IPS DF 19.7 (cell line): Measurements from ENCODE around the gene PDE4D.

Source experiments
- DNase-seq: peaks from one replicate; pipeline ENCODE4 v3.0.0-alpha.2; 2013; ENCODE audit warnings: low read depth, low spot score

The PDE4D gene

DNA sequence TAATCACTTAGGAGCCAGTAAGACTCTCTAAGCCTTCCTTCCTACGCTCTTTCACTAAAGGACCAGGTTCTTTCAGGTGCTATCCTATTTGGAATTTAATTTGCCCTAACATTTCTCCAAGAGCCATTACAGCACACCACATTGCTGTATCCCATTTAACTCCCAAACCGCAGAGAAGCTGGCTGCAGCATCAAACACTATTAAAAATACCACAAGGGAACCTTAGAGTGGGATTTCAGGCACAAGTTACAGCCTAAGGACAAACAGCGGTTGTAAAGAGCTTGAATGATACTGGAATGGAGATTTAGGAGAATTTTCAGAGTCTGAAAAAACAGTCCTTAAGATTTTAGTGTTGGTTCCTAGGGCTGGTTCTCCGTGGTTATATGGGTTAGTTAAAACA is 744.3 kb downstream of the PDE4D start:
- DNase-seq, result no peak

DNA sequence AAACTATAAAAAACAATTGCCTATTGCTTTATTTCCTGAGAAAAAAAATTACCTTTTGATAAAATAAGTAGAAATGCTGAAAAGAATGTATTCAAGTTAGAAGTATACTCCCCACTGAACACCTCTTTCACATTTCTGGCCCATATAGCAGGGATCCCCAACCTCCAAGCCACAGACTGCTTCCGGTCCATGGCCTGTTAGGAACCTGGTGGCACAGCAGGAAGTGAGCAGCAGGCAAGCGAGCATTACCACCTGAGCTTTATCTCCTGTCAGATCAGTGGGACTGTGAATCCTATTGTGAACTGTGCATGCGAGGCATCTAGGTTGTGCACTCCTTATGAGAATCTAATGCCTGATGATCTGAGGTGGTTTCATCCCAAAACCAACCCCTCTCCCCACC is 746.8 kb downstream of the PDE4D start:
- no peak for DNase-seq

DNA sequence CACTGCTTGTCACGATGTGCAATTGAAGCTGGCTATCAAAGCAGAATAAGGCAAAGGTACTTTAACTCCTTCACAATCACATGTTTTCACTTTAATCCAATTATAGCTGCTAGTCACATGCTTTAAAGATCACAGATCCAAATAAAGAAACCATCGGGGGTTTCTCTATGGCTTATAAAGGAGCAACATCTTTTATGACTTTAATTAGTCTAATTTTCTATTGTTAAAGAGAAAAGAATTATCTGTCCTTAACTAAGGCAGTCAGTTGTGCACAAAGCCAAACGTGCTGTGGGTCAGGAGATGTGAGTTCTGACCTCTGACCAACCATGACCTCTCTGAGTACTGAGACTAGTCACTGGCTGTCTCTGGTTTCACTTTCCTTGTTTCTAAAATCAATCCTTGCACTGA is 749.6 kb downstream of the PDE4D start:
- DNase-seq, result no peak

DNA sequence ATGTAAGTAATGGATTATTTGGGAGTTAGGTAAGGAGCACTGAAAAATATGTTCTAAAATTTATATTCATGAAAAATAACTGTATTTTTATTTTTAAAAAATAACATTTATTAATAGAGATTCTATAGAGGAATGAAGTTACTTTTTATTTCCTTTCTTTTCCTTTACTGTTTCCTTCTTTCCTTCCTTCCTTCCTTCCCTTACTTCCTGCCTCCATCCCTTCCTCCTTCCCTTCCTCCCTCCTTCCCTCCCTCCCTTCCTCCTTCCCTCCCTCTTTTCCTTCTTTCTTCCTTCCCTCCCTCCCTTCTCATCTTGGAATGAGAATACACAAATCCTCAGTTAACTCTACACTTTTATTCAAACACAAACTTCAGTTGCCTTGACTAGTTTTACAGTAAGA is 750.6 kb downstream of the PDE4D start:
- DNase-seq, result no peak

DNA sequence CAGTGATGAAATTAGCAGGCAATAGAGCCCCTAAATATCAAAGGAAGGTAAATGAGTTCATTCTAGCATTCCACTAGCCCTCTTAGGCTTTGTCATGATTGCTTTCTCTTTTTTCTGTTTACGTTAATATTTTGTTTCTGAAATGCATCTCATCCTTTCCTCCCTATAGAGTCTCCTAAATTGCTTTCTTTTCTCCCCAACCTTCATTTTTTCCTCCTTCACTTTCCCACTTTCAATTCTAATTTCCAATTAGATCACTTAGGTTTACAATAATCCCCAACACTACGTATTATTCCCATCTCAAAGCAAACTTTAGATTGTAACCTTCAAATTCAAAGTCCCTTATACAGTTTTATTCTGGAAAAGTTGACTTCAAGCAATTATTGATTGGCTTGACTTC is 751.4 kb downstream of the PDE4D start:
- no peak for DNase-seq

DNA sequence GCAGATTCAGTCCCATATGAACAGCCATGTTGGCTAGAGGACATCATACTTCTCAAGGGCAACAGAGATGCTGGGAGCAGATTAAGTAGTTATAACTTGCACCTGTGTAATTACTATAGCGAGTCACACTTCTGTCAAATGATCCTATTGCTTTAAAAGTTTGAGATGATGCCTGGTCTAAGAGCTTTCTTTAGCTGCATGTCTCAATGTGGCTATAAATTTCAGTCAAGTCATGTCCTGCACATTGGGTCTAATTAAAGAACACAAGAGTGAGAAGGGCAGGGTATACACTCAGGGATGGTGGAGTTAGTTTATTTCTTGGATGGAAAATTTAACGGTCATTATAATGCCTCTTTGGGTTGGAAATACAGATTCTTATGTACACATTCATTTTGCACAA is 753.4 kb downstream of the PDE4D start:
- DNase-seq, result no peak

DNA sequence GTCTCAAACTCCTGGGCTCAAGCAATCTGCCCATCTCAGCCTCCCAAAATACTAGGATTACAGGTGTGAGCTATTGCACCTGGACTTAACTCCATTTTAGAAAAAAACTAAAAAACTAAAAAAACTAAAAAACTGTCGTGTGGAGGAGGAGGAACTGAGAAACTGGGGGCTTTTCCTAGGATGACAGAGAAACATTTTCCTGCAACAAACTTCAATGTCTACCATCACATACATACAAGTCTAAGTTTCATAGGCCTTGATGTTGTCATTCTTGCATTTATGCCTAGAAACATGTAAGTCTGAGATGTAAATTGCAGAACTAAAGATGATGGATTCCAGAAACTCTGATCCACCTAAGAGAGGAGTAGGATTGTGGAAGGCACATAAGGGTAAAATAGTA is 753.8 kb downstream of the PDE4D start:
- no peak for DNase-seq

DNA sequence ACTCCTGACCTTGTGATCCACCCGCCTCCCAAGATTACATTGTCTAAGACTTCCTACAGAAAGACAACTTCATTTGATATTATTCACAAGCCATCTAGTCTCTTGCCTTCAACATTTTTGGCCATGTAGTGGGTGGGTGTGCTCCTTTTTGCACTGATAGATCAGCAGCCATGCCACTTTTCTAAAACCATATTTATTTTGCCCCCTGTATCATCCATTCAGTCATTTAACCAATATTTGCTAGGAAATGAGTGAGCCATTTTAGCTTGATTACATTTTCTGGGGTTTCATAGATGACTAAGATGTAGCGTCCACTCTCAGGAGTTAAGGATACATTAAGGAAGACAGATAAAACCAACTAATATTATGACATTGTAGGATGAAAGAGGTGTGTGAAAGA is 755.0 kb downstream of the PDE4D start:
- DNase-seq, result no peak

DNA sequence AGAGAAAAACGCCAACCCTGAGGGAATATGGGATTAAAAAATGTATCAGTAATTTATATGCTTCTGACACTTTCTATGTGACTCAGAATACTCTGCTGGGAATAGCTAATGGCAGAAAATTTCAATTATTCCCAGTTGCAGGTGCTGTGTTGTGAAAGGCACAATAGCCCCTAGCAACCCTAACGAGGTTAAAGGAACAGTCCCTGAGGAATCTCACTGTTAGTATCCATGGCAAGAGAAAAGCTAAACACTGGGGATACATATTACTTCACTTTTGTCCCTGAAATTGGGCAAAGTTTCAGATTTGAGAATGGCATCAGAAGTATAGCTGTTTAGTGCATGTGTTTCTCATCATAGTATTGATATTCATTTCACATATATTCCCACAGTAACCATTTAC is 755.7 kb downstream of the PDE4D start:
- no peak for DNase-seq

DNA sequence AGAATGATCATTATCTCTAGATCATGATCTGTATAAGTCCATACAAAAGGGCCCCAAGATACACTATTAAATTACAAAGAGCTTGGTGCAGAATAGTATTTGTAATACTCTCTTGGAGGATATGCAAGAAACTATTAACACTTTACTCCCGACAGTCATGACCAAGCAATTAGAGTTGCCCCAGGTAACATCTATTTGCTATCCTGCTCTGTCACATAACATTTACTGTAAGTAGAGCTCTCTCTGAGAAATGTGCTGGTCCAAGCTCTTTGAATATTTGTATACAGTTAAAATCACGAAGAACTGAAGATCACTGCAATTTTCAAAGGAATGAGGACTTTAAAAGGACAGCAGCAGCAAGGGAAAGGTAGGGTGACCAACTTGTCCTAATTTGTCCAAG is 757.0 kb downstream of the PDE4D start:
- DNase-seq, result no peak

DNA sequence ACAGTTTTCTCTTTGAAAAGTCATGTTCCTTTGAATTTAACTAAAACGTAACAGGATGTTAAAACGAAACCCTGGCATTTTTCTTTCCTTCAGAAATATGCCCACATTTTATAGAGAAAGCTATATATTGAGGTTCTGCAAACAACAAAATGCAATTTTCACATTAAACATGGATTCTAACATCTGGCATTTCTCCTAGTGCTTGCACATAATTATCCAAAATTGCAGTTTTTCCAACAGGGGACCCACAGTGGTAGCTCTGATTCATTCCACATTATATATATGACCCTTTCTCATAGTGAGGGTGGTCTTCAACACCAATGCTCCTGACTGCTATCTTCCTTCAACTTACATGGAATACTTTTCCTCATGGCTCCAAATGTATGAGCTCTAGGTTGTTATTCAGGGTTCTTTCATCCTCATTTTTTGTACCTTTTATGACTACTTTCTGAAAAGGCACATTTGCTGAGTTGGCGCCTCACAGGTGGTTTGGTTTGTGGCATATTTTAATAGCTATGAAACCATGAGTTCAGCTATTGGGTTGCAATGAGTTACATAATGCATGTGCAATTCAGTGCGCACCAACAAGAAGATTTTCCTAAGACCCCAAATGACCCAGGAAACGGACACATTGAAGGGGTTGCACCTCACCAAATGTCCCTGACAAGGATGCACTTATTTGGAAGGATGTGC is 758.9 kb downstream of the PDE4D start:
- DNase-seq, result no peak

DNA sequence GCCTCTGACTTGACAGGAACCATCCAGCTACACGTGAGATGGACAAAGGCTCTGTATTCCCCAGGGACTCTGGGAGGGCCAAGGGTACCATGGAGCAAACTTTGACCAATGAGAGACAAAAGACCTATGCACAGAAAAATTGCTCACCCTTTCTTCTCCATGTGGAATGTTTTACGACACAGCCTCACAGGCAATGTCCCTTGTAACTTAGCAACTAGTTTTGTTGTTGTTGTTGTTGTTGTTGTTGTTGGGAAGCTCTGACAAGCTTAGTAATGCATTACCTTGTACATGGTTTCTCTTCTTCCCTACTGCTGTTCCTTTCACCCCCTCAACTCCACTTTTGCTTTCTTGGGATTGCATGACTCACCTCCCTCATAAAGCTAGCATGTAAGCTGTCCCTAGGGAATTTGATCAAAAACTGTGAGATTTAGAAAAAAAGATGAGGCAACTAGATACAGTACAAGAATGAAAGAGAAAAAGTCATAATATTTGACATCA is 759.7 kb downstream of the PDE4D start:
- no peak for DNase-seq

DNA sequence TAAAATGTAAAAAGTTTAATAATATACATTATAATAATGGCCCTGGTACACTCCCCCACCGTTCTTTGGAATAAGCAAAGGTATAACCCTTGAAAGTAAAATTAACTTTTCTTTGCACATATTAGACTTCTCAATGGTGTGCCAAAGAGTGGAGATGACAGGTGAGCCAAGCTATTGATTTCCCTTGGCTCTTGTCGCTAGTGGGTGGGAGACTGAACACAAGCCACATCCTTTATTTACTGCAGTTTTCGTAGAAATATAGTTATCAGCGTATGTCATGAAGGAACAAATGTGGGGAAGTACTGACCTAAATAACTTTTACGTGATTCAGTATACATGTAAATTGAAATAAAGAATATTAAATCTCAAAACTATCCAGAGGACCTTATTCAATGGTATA is 761.4 kb downstream of the PDE4D start:
- DNase-seq, result no peak

DNA sequence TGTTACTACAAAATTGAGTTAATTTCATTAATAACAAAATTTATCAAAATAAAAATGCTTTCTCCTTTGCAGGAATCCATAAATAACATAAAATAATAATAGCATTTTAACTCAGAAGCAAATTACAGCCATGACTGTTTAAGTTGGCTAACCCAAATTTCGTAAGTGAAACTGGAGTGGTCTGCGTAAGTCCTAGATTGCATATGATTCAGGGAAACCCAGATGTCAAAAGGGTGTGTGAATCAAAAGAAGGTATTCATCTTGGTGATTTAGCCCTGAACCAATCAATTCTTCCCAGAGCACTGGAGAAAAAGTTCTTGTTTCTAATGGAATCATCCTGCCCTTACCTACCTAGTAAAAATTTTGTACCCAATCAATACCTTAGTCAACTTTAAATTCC is 763.1 kb downstream of the PDE4D start:
- DNase-seq, result no peak

DNA sequence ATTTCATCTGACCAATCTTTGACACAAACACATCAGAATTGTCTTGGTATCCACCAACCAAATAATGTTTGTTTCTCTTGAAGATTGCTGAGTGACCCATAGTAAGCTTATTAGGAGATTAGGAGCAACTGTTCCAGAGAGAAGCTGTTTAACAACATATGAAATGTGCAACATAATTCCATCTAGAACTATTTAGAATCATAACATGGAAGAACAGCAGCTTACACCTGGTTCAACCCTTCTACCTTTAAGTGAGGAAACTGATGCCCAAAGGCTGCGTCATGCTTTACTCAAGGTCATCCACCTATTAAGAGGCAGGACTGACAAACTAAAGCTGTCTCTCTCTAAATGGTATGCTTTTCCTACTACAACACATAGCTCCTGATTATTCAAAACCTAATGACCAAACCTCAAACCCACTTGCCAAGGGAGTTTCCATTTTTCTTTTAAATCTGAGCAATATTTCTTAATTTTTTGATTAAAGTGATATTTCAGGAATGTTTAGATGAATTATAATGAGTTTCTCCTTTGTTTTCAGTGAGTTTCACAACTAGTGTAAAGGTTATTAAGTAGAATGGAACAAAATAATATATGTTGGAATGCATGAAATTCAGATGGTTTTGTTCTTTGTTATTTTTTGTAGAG is 764.8 kb downstream of the PDE4D start:
- no peak for DNase-seq

DNA sequence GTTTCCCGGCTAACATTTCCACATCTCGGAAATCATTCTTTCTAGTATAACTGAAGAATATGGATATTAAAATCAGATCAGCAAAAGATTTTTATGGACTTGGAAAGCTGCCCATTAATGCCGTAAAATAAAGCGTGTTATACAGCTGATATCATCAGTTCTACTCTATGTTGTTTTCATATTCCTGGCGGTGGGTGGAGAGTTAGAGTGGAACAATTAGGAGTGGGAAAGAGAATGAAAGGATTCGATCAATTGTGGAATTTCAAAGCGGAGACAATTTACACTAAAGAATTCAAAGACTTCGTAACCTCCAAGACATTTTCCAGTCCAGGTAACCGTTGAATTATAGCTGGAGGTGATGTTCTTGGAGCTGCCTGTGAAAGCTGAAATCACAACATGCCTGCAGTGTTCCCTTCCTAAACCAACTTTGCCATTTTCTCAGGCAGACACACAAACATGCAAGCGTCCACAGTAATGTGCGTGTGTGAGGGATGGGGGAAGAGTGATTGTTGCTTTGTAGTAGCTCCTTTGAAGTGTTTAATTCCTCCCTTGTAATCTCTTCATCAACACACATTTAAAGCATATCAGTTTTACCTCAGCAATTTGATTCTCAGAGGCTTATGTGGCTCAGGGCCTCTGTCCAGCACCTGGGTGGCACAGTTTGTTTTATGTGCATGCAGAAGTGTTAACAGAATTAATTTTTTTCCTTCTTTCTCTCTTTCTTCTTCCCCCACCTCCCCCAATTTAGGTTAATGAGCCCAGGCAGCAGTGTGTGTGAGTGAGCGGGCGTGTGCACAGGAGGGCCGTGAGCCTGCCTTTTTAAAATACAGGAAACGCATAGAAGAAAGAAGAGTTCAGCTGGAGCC is 766.6 kb downstream of the PDE4D start:
- DNase-seq, result no peak

DNA sequence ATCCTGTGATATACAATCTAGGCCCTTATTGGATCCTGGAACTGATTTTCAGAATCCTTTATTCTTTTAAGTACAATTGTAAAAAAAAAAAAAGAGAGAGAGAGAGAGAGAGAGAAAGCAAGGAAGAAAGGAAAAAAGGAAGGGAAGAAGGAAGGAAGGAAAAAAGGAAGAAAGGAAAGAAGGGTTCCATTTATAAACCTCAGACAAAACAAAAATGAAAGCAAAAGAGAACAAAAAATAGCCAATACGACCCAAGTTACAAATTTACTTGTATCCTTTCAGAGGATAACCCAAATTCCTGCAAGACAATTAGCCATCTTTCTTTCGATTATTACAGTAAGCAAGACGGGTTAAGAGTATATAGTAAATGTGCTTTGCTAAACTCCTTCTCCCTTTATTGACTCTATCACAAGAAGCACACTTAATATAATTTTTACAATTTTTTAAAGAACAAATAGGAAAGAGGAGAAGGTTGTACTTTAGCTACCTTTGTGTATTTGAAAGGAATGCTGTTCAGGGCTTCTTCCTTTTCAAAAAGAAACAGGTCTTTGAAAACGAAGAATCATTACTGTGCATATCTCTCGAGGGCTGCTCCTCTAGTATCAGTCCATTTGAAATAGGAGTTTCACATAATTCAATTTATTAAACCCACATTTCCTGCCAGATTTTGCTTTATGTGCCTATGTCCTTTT is 767.4 kb downstream of the PDE4D start:
- no peak for DNase-seq

DNA sequence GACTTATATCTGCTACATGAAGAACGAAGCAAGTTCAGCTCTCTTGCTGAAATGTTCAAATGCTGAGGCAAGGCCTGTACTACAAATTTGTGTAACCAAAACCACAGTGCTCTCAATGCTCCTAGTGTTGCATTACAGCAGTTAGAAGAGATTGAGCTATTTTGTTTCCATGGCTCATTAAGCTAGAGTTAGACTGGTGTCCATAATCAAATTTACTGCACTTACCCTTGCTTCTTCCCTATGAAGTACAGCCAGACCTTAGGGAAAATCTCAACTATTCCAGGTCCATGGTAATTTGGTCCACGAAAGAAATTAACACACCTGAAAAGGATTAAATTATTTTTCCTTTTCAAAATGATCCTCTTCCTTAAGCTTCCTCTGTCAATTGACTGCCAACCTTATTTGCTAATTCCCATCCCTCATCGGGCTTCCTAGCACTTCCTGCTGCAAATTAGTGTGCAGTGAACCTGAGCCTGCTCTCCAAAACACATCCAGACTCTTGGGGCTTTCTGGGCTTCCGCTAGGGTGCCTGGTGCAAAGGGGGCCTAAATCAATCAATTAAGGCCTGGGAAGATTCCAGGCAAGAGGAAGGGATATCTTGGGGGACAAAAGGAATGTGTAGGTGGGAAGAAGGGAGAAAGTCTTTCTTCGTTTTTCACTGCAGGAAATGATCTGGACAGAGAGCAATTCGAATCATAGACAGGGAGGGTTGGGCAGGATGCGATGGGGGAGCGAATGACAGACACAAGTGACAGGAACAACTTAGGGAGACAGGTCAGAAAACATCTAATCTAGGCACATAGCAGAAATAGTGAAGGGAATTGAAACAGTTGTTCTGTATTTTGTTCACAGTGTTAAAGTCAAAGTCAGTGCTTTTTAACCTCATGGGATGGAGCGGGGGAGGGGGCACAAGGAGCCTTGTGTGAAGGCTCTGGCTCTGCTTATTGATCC is 768.2 kb downstream of the PDE4D start:
- no peak for DNase-seq

DNA sequence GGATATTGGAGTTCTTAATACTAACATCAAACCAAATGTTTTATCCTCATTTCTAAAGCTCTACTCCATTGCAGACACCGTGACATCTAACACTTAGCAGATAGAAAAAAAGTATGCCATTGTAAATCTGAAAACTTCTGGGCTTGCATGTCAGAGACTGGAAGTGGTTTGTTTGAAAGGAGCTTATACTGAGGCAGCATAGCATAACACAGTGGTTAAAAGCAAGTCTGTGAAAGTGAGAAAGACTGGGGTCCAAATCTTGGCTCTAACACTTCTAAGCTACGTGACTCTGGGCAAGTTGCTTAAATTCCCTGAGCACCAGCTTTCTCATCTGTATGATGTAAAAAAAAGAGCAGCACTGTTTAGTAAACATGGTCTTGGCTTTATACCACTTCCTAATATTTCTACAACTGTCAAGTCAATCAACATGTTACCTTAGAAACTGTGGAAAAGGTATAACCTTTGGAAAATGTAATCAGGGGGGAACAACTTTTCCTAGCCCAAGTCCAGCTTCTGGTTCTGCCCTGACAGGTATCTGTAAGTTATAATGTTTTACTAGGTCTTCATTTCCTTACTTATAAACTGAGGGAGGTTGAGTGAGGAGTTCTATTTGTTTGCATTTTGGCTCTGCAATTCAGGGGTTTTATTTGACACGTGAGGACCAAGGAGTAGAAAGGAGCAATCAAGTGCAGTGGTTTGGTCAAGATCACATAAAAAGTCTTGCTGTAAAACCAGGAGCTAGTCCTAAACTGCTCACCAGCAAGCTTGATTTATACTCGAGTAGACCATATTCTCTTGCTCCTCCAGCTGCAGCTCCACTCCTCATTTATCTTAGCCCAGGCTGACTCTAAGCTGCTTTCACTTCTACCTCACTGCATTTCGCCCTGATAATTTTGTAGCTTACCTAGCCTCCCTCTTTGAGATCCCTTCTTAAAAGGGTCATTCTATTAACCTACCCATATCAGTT is 769.6 kb downstream of the PDE4D start:
- DNase-seq, result no peak

DNA sequence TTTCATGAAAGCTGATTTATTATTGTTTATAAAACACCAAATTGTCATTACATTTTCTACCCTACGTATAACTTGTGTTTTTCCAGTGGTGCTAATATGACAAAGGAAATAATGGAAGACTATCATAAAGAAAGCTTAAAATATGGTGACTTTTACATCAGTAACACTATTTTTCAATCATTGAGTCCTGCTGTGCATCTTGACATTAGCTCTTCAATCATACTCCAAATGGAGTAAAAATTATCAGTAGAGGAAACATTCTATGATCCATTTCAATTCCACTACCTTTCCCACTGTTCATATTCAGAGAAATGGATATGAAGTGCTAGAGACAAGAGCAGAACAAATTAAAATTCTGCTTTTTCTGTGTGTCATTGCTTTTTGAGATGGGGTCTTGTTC is 774.0 kb downstream of the PDE4D start:
- no peak for DNase-seq
